Stimulated activated CD4-positive, alpha-beta T cell treated with anti-CD3 and anti-CD28 coated beads, Interleukin-15, amount 100 ng/mL, for 48 hours (primary cell): Measurements from ENCODE around the gene OLFM1.
A peak's percentile ranks its signal among the peaks of the same experiment; 100 is the strongest.

Experiments used
- DNase-seq, 2 donors: peaks; one replicate each; pipeline ENCODE4 v3.0.0-alpha.2; 2020; ENCODE audit warnings: low read depth in 2 of 2

OLFM1 gene

DNA sequence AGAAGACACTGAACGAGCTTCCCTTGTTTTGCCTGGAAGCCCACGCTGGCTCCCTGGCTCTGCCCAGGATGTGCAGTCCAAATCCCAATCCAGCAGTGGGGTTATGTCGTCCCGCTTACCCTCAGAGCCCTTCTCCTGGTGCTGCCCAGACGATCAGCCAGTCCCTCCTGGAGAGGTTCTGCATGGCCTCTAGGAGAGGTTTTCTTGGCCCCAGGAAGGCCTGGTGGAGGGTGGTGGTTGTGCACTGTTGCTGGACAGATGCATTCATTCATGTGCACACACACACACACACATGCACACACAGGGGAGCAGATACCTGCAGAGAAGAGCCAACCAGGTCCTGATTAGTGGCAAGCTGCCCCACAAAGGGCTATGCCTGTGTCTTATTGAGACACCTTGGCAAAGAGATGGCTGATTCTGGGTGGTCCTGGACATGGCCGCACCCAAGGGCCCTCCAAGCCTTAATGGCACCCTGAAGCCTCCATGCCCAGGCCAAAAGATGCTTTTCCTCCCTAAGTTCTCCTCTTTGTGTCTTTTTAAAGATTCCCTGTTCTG lies 10.5 kb upstream of the OLFM1 start:
- no peak for DNase-seq

DNA sequence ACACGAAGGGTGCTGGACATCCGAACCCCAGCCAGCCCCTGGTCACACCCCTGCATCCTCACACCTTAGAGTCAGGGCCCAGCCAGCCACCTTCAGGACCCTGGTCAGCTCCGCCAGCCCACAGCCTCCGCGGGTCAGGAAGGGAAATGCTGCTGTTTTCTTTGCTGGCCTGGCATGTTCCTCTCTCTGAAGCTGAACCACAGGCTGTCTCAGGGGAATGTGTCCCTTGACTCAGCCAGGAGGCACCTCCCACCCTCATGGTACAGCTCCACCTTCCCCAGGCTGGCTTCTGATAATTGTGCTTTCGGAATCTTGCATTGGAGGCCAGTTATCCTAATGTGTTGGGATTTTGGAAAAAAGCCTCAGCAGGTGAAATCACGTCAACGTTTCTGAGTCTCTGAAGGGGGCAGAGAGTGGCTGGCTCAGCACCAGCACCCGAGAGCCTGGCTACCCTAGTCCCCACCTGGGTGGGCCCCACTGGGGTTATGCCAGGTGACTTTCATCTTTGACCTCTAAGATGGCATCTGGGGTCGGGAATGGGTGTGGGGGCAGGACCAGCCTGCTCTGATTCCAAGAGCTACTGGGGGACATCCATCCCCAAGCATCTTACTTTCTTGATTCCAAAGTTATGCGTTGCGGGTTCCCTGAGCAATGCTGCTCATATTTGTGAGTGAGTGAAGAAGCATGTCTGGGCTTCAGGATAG lies 9.8 kb upstream of the OLFM1 start:
- DNase-seq = no peak

DNA sequence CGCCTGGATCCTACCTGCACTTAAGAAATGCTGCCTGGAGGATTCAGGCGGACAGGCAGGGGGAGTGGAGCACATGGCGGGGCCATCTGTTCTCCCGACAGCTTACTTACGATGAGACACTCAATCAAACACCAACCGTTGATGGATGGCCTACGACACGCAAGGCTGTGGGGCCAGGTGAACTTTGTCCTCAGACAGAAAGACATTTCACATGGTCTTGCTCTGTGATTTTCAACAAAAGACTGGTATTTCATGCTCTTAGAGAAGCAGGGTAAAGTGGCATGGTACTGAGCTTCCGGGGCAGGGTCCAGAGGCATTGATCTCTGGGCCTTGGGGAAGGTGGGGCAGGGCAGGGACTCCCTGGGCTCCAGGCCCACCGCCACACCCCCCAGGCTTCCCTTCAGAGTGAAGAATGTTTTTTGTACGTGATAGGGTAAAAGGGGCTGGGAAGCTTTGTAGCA lies 9.1 kb upstream of the OLFM1 start:
- DNase-seq = no peak

DNA sequence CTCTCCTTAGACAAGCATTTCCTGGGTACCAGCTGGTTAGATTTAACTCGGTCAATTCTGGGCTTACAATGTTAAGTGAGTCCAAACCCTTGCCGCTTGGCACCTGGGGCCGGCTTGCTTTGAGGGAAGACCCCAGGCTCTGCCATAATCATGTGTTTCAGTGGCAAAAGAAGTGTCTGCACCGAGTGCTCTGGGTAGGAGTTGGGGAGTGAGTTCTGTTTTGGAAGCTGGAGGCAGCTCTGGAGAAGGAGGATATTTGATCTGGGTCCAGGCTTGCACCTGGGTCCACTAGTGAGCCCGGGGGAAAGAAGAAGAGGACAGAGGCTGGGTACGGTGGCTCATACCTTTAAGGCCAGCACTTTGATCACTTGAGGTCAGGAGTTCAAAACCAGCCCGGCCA lies 8.4 kb upstream of the OLFM1 start:
- DNase-seq = no peak

DNA sequence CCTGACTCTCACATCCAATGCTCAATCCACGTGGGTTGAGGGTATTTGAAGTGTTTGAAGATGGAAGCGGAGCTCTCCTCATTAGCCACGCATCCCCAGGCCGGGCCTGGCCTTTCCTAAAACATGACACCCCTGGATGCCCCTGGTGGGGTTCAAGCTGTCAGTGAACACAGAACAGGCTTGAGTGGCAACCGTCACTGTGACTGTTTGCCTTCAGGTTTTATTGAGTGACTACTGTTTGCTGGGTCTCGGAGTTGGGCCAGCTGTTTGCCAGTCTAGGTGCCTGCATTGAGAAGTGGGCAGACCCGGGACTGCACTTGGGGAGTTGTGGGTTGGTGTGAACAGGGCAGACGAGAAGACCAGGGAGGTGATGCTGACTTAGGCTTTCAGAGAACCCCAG lies 7.8 kb upstream of the OLFM1 start:
- no peak for DNase-seq

DNA sequence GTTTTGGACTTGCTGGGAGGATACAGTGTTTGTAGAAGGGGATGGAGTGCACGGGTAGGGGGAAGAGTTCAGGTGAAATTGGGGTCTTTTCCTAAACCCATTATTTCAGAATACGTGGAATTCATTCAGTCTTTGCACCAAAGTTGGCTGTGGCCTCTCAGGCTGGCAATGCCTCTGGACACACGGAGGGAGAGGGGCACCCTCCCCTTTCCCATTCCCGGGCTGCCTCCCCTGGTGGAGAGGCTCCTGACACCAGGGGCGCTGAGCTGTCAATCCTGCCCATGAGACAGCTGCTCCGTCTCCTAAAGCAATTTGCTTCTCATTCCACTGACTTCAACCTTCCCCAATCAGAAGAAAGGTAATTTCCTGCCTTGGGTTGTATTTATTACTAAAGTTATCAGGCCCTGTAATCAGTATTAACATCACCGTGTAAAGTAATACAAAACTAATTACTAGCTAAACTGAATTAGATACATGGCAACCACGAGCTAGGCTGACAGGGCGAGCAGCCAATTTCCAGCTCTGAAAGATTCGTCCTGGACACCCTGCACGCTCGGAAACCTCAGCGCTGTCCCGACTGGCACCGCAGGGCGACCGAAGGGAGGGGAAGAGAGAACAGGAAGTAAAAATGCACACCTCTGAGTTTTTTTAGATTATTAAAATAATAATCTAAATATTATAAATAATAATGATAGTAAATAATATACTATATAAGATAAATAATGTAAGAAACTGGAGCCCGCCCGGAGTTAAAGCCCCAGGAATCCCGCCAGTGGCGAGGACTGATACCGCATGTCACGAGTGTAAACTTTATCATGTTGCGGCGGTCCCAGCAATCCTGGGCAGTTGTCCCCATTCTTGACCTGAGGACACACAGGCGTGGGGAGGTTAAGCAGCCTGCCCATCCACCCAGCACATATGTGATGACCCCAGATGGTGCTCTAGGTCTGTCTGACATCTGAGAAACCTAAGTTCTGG lies 6.9 kb upstream of the OLFM1 start:
- DNase-seq = no peak

DNA sequence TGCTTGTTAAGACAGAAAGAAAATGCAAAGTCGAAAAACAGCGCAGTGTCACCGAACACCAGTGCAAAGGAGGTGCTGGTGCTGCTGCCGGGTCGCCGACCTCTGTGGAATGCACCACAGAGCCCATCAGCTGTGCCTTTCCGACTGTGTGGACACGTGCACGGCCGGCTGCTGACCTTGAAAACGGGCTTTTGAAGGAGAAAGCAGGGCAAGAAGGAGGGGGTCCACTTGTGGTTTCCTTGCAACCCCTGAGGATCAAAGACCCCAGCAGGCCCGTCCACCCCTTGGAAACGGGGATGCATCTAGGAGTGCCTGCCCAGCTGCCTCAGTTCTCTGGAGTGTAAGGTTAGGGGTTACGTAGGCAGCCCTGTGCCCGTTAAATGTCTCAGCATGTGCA lies 6.2 kb upstream of the OLFM1 start:
- no peak for DNase-seq

DNA sequence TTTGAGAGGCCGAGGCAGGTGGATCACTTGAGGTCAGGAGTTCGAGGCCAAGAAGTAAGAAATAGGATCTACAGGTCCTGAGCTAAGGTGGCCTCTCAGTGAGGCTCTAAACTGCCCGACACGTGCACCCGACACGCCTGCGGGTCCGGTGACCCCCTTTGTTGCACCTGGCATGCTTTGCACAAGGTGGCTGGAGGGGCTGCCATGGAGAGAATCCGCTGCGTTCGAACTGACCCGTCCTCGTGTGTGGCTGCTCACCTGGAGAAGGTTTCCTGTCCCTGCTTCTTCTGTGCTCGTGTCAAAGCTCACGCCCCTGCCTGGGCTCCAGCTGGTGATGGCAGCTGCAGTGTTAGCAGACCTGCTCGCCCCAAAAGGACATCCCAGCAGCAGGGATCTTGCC lies 5.7 kb upstream of the OLFM1 start:
- no peak for DNase-seq

DNA sequence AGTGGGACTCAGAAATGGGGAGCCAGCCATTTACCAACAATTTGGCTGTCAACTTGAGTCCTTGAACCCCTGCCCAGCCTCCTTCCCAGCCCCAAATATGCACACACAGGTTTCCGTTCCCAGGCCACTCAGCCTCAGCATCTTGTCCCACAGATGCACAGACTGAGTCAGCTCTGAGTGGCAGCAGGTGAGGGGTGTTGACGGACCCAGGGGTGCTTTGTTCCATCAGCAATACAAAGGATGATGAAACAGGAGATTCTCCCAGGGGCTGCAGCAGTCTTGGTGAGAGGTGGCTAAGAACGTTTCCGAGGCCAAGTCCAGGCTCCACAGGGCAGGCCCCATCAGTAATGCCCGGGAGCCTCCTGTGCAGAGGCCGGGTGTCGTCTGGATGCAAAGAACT lies 4.9 kb upstream of the OLFM1 start:
- DNase-seq = no peak

DNA sequence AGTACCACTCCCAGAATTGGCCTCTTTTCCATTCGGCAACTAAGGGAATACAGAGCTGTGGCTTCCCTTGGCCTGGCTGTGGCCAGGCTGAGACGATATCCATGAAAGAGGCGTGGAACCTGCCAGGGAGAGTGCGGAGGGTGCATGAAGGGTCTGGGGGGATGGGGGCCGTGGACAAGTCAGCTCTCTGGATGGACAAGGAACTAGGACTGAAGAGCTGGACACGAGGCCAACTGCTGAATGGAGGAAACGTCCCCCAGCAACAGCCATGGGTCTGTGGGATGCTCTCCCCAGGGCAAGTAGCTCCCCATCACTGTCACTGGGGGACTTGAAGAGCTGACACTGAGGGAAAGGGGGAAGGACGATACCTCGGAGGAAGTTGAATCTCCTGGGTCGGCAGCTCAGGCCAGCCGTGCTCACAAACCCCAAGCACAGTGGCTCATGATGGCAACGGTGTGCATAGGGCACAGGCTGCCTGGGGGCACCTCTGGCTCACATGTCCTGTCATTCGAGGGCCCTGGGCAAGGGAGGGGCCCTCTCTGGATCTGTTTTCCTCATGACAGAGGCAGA lies 4.1 kb upstream of the OLFM1 start:
- no peak for DNase-seq

DNA sequence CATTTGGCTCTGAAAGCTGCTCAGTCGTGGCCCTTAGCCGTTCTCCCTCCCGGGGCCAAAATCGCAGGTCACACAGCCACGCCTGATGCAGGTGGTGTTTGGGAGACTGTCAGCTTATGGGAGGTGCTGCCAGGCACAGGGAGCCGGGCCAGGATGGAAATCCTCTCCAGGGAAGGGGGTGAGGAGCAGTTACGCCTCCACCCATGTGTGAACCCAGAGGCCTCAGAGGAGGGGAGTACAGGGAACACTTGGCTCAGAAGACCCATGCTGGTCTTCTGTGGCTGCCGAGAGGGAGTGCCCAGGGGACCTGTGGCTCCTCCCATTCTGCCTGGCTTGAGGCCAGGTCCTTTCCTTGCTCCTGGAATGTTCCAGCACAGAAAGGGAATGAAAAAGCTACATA lies 3.6 kb upstream of the OLFM1 start:
- DNase-seq = no peak

DNA sequence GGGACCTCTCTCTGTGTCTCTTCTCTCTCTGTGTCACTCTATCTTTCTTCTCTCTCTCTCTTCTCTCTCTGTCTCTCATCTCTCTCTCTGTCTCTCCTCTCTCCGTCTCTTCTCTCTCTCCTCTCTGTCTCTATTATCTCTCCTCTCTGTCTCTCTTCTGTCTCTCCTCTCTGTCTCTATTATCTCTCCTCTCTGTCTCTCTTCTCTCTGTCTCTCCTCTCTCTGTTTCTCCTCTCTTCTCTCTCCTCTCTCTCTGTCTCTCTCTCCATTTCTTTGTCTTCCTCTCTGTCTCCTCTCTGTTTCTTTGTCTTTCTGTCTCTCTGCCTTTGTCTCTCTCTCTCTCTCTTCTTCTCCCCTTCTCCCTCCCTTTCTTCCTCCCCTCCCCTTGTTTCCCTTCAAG lies 3.2 kb upstream of the OLFM1 start:
- DNase-seq = no peak

DNA sequence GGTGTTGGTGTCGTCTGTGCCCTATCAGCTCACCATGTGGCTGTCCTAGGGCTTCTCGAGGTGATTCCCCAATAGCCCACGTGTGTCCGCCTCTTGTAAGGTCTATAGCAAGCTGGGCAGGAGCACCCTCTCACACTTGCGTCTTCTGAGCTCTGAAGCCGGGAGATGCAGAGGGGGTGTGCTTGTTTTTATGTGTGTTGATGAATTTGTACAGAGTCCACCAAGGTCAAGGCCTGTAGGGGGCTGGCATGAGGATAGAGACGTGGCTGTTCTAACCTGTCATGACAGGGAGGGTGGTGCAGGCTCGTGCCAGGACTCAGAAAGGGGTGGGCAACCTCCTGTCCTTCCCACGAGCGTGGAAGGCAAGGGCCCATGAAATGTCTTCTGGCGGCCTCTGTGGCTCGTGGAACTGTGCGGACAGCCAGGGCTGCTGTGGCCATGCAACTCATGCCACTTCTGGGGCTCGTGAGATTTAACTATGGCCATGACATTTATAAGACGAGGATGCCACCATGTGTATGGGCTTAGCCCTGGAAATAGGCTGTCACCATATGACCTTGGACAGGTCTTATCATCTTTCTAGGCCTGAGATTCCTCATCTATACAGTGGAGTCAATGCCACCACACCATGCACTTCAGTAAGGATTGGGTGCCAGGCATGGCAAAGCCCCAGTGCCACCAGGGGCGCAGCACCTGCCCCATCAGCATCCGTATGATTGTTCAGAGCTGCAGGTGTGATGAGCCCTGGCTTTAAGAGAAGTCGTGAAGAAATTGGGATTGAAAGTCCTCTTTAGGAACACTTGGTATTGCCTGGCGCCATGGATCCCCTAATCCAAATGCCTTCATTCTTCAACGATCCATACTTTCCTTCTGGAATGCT lies 2.3 kb upstream of the OLFM1 start:
- no peak for DNase-seq

DNA sequence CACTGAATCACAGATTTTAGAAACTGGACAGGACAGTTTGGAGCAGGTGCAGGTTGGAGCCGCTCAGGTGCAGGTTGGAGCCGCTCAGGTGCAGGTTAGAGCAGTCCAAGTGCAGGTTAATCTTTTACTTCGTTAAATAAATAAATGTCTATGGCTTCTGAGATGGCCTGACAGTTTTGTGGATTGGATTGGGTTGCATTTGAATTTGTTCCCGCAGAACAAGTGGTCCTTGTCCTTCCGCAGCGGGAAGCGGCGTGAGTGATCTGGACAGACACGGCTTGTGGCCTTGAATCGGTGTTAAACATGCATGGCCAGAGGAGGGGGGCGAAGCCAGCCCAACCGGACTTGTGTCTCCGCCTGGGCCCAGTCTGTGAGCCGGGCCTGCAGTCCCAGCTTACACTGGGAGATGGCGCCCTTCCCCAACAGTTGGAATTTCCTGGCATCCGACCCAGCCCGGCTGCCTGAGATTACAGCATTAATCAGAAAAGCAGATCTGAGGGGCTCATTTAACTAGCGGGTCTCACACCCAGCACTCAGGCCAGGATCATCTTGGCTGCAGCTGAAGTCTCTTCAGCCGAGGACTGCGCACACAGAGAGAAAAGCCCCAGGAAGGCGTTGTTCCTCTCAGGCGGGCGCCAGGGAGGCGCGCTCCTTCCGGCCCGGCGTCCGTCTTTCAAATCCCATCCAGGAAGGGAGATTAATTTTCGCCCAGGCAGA lies 1.5 kb upstream of the OLFM1 start:
- peak; percentile 8 to 33 for DNase-seq

DNA sequence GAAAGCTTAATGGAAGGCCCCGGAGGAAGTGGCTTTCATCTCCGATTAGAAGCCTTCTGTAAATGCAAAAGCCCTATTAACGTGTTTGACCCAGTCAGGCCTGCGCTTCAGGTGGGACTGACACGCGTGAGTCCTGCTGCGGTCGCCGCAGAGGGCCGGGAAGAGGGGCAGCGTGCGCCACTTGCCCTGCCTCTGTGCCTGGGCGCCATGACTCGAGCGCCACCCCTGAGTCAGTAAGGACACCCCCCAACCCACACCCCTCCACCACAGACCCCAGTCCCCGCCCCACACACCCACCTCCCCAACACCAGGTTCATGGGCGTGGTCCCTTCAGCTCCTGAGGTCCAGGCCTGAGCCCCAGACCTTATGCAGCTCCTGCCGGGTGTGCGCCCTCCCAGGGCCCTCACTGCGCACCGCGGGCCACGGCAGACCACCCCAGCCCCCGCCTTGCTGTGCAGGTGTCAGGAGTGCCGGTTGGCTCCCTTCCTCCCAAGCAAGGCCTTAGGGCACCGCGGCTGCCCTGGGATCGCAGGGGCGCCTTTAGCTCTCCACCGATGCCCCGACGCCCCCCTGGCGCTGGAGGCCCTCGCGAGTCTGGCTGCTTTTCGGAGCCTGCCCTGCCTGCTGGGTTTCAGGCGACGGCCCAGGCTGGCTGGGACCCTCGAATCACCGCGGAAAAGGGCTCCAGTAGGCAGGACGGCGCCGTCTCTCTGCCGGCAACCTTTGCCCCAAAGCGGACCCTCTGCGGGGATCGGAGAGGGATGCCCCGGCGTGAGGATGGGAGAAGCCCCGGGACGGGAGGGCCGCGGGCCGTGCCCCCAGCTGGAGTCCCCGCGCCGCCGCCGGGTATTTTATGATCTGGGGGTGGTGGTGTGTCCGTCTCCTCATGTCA lies 625 bp upstream of the OLFM1 start:
- no peak for DNase-seq

DNA sequence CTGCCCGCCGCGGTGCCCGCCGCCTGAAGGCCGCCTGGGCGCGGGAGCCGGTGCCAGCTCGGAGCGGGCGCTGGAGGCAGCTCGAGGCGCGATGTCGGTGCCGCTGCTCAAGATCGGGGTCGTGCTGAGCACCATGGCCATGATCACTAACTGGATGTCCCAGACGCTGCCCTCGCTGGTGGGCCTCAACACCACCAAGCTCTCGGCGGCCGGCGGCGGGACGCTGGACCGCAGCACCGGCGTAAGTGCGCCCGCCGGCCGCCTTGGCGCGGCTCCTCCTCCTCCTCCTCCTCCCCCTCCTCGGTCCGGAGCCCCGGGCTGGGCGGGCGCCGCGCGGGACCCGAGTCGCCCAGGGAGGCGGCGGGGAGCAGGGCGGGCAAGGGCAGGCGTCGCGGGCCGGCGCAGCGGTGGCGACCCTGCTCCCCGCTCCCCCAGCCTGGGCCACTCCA lies 455 bp downstream of the OLFM1 start:
- DNase-seq = no peak

DNA sequence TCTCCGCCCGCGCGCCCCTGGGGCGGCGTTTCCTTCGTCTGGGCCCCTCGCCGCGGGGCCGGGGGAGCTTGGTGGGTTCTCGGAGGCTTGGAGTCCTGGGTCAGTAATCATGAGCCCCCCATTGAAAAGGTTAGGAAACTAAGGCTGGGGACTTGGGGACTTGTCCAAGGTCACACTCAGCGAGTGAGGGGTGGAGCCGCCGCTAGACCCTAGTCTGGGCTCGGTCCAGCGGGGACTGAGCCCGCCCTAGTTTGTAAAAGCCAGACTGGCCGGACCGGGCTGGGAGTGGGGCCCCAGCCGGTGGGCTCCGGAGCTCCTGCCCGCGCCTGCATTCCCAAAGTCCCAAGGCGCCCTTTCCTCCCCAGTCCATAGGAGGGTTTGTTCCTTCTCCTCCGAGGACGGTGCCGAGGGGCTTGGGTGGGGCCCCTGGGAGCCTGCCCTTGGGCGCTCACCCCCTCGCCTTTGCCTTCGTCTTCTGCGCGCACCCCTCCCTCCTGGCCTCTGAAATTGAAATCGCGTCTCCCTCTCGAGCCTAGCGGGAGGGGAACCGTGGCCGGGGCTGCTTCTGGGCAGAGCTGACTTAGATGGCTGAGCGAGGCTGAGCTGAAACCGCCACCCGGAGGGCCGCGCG lies 995 bp downstream of the OLFM1 start:
- DNase-seq = no peak

DNA sequence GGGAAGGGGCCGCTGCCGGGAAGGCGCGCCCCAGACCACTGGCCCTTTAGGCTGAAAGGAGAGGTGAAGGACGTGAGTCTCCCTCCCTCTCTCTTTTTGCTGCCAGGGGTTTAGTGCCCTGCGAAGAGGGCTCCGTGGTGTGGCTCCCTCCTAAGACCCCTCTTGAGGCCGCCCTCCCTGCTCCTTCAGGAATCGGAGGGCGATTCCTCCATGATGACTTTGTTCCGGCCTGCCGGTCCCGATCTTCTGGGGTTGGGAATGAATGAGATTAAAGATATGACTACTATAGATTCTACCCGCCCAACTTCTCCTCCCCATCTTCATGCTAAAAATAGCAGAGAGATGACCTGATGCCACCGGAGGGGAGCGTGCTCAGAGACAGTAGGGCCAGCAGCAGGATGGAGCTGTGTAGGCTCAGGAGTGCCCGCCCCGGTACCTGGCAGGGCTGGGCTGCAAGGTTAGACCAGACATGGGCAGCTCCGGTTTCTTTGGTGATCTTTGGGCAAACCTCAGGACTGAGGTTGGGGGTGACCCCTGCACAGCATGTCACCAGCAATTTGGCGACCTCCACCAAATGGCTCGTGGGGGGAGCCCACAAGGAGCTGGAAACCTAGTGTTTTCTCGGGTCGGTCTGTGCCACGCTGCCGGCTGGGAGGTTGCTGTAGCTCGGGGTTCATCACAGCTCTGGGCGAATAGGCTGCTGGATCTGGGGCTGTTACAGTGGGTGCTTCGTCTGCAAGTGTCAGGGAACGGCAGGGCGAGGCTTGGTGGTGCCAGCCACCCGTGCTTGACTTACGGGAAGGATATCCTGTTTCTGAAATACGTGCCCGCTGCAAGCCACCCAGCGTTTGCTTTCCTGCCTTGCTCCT lies 1.7 kb downstream of the OLFM1 start:
- DNase-seq = no peak
